Measurements from ENCODE around the gene SLC8A1.

SLC8A1 gene

GRCh38 chr2:40127890-40128557 lies 323.9 kb downstream of the SLC8A1 start:
- H3K9me2 ChIP-seq (replicated peaks; ENCODE audit: low read depth, low read length), result no peaks in the 10 kb centered on the region
- no peak overlapping the region for H3K4me3 ChIP-seq (ENCODE audit: low read length, poor library complexity, severe bottlenecking)
- no peak overlapping the region for H3K9ac ChIP-seq (ENCODE audit: low read depth, low read length, poor library complexity, severe bottlenecking)
- H3K4me2 ChIP-seq (ENCODE audit: low read depth, low read length, poor library complexity, severe bottlenecking), result no peak overlapping the region
- no peaks in the 10 kb centered on the region for H3K9me3 ChIP-seq (ENCODE audit: insufficient read depth, low read depth, low read length)
- no peaks in the 10 kb centered on the region for H4K20me1 ChIP-seq (ENCODE audit: insufficient read depth, low read length, poor library complexity, severe bottlenecking)
- no peak overlapping the region for H2AFZ ChIP-seq (ENCODE audit: low read length)
- H3K27me3 ChIP-seq (ENCODE audit: insufficient read depth, low read length, poor library complexity, severe bottlenecking), result no peaks in the 10 kb centered on the region
- no peak for TF ChIP-seq CTCF (conservative IDR thresholded peaks at IDR 0.05; ENCODE audit: low read length)
- TF ChIP-seq EZH2phosphoT487 (IDR thresholded peaks at IDR 0.05; ENCODE audit: borderline replicate concordance), result no peak
- H3K79me2 ChIP-seq (ENCODE audit: insufficient read depth, low read length), result no peaks in the 10 kb centered on the region
- no peaks in the 10 kb centered on the region for H3K36me3 ChIP-seq (ENCODE audit: insufficient read depth, low read length)
- no peaks in the 10 kb centered on the region for H3F3A ChIP-seq (ENCODE audit: low read depth)
- H3K4me1 ChIP-seq (ENCODE audit: insufficient read depth, low read length, poor library complexity, severe bottlenecking), result peaks cover 30% of the 10 kb centered on the region

GRCh38 chr2:40127146-40127545 lies 324.7 kb downstream of the SLC8A1 start:
- Histone ChIP-seq H2AFZ (ENCODE audit: low read length) (no peak overlapping the region), H4K20me1 (ENCODE audit: insufficient read depth, low read length, poor library complexity, severe bottlenecking) (no peaks in the 10 kb centered on the region), H3K9me2 (replicated peaks; ENCODE audit: low read depth, low read length) (no peaks in the 10 kb centered on the region), H3K4me3 (ENCODE audit: low read length, poor library complexity, severe bottlenecking) (no peak overlapping the region), H3K79me2 (ENCODE audit: insufficient read depth, low read length) (no peaks in the 10 kb centered on the region), H3K36me3 (ENCODE audit: insufficient read depth, low read length) (no peaks in the 10 kb centered on the region), H3K9me3 (ENCODE audit: insufficient read depth, low read depth, low read length) (no peaks in the 10 kb centered on the region), H3F3A (ENCODE audit: low read depth) (no peaks in the 10 kb centered on the region), H3K4me2 (ENCODE audit: low read depth, low read length, poor library complexity, severe bottlenecking) (peak overlapping the region; percentile 12), H3K27me3 (ENCODE audit: insufficient read depth, low read length, poor library complexity, severe bottlenecking) (no peaks in the 10 kb centered on the region), H3K9ac (ENCODE audit: low read depth, low read length, poor library complexity, severe bottlenecking) (no peak overlapping the region), H3K4me1 (ENCODE audit: insufficient read depth, low read length, poor library complexity, severe bottlenecking) (peaks cover 34% of the 10 kb centered on the region)
- no peak for TF ChIP-seq EZH2phosphoT487 (IDR thresholded peaks at IDR 0.05; ENCODE audit: borderline replicate concordance)
- TF ChIP-seq CTCF (conservative IDR thresholded peaks at IDR 0.05; ENCODE audit: low read length), result no peak

- H3K9me3 ChIP-seq (ENCODE audit: insufficient read depth, low read depth, low read length), result no peaks in the 10 kb centered on the region
- H3F3A ChIP-seq (ENCODE audit: low read depth), result no peaks in the 10 kb centered on the region
- no peaks in the 10 kb centered on the region for H4K20me1 ChIP-seq (ENCODE audit: insufficient read depth, low read length, poor library complexity, severe bottlenecking)
- 0 out of 2 replicates have a peak overlapping the region, but pooled peaks have one; percentile 37 for H2AFZ ChIP-seq (ENCODE audit: low read length)
- H3K9ac ChIP-seq (ENCODE audit: low read depth, low read length, poor library complexity, severe bottlenecking), result no peak overlapping the region
- no peaks in the 10 kb centered on the region for H3K27me3 ChIP-seq (ENCODE audit: insufficient read depth, low read length, poor library complexity, severe bottlenecking)
- H3K4me3 ChIP-seq (ENCODE audit: low read length, poor library complexity, severe bottlenecking), result no peak overlapping the region
- no peaks in the 10 kb centered on the region for H3K9me2 ChIP-seq (replicated peaks; ENCODE audit: low read depth, low read length)
- H3K79me2 ChIP-seq (ENCODE audit: insufficient read depth, low read length), result no peaks in the 10 kb centered on the region
- H3K4me2 ChIP-seq (ENCODE audit: low read depth, low read length, poor library complexity, severe bottlenecking), result peak overlapping the region; percentile 10
- no peaks in the 10 kb centered on the region for H3K36me3 ChIP-seq (ENCODE audit: insufficient read depth, low read length)
- H3K4me1 ChIP-seq (ENCODE audit: insufficient read depth, low read length, poor library complexity, severe bottlenecking), result peaks cover 36% of the 10 kb centered on the region
- TF ChIP-seq CTCF (conservative IDR thresholded peaks at IDR 0.05; ENCODE audit: low read length) (no peak), EZH2phosphoT487 (IDR thresholded peaks at IDR 0.05; ENCODE audit: borderline replicate concordance) (no peak)
Measured at GRCh38 chr2:40126006-40126405, 325.9 kb downstream of the SLC8A1 start.
